SU-DHL-6 (cell line): Measurements from ENCODE around the gene RBM12.

Experiments
- H2AFZ ChIP-seq: fragments of 200-600 bp; sonication (generic); 2 replicates; pipeline ENCODE4 v1.6.1; 2014; ENCODE audit warnings: low read depth, mild to moderate bottlenecking, moderate library complexity, mixed read lengths, antibody characterized with exemption, low read length; ENCODE audit not compliant: severe bottlenecking
- H3F3A ChIP-seq: fragments of 200-600 bp; shearing (Covaris generic); 2 replicates; pipeline ENCODE4 v1.6.0; 2016; ENCODE audit warnings: antibody characterized with exemption, mild to moderate bottlenecking; ENCODE audit not compliant: insufficient read depth
- H3K27ac ChIP-seq: fragments of 200-600 bp; sonication (generic); 2 replicates; pipeline ENCODE4 v1.5.1; 2016; ENCODE audit warnings: low read depth, mild to moderate bottlenecking, low read length, moderate library complexity, mixed read lengths
- H3K27me3 ChIP-seq: fragments of 200-600 bp; sonication (generic), shearing (Covaris generic); 2 replicates; pipeline ENCODE4 v1.6.0; 2014; ENCODE audit warnings: mild to moderate bottlenecking, low read length
- H3K36me3 ChIP-seq: fragments of 200-600 bp; sonication (generic); 2 replicates; pipeline ENCODE4 v1.6.1; 2014; ENCODE audit warnings: mild to moderate bottlenecking, low read length, mixed read lengths
- H3K4me2 ChIP-seq: fragments of 300-600, 200-600 bp; shearing (Covaris generic), sonication (generic); 2 replicates; pipeline ENCODE4 v1.6.0; 2014; ENCODE audit warnings: low read length, low read depth, mild to moderate bottlenecking; ENCODE audit not compliant: poor library complexity, severe bottlenecking
- H3K4me3 ChIP-seq: fragments of 200-600 bp; sonication (generic); 2 replicates; pipeline ENCODE4 v1.5.1; 2014; ENCODE audit warnings: antibody characterized with exemption, low read length, mild to moderate bottlenecking, mixed read lengths; ENCODE audit not compliant: insufficient read depth, poor library complexity, severe bottlenecking
- H3K79me2 ChIP-seq: fragments of 200-600 bp; sonication (generic); 2 replicates; pipeline ENCODE4 v1.6.1; 2014; ENCODE audit warnings: mild to moderate bottlenecking, low read length, moderate library complexity; ENCODE audit not compliant: insufficient read depth
- H3K9ac ChIP-seq: fragments of 200-600 bp; sonication (generic); 2 replicates; pipeline ENCODE4 v1.7.0; 2014; ENCODE audit warnings: mild to moderate bottlenecking, low read length
- H3K9me2 ChIP-seq: fragments of 200-600 bp; sonication (generic); replicated peaks from 2 replicates; pipeline ENCODE4 v1.6.1; 2014; ENCODE audit warnings: low read length; ENCODE audit not compliant: insufficient read depth
- H3K9me3 ChIP-seq: fragments of 200-600 bp; sonication (generic); 2 replicates; pipeline ENCODE4 v1.6.1; 2014; ENCODE audit warnings: low read length, mixed read lengths; ENCODE audit not compliant: insufficient read depth
- H4K20me1 ChIP-seq: fragments of 200-600 bp; sonication (generic); 2 replicates; pipeline ENCODE4 v1.6.1; 2014; ENCODE audit warnings: low read depth, mild to moderate bottlenecking, antibody characterized with exemption, low read length, moderate library complexity, mixed read lengths
- CTCF ChIP-seq: fragments of 200-600 bp; sonication (generic); IDR thresholded peaks from one replicate; pipeline ENCODE4 v1.5.1; 2017; ENCODE audit warnings: antibody characterized with exemption, mild to moderate bottlenecking, low read length, moderate library complexity; ENCODE audit not compliant: insufficient read depth, poor library complexity, severe bottlenecking
- EZH2phosphoT487 ChIP-seq: fragments of 200-600 bp; sonication (generic), shearing (Covaris generic); conservative IDR thresholded peaks from 2 replicates; pipeline ENCODE4 v1.6.1; 2018; ENCODE audit warnings: mild to moderate bottlenecking, antibody characterized with exemption, low read length, moderate library complexity, mixed read lengths

Gene RBM12

GRCh38 chr20:35630636-35631035 lies 34.1 kb downstream of the RBM12 start:
- Histone ChIP-seq H3K9me2 (no peaks in the 10 kb centered on the region), H3K9ac (no peak overlapping the region), H2AFZ (no peak overlapping the region), H3K27ac (no peak overlapping the region), H3K4me3 (no peak overlapping the region), H3K79me2 (peaks cover 2% of the 10 kb centered on the region; the same call in 1 of the 2 replicates), H3K36me3 (peaks cover 6% of the 10 kb centered on the region; the same call in 1 of the 2 replicates), H3F3A (no peaks in the 10 kb centered on the region), H3K9me3 (no peaks in the 10 kb centered on the region), H3K27me3 (no peaks in the 10 kb centered on the region), H4K20me1 (no peaks in the 10 kb centered on the region), H3K4me2 (no peak overlapping the region)
- TF ChIP-seq EZH2phosphoT487: no peak

GRCh38 chr20:35629427-35630145 lies 35.1 kb downstream of the RBM12 start:
- Histone ChIP-seq H3K36me3 (peaks cover 6% of the 10 kb centered on the region; the same call in 1 of the 2 replicates), H3K27ac (no peak overlapping the region), H3K79me2 (no peaks in the 10 kb centered on the region), H4K20me1 (no peaks in the 10 kb centered on the region), H3K4me3 (no peak overlapping the region), H3K9me3 (no peaks in the 10 kb centered on the region), H3K27me3 (no peaks in the 10 kb centered on the region), H3K4me2 (no peak overlapping the region), H3F3A (no peaks in the 10 kb centered on the region), H2AFZ (no peak overlapping the region), H3K9me2 (no peaks in the 10 kb centered on the region), H3K9ac (no peak overlapping the region)
- TF ChIP-seq CTCF: no peak
- no peak for TF ChIP-seq EZH2phosphoT487

- no peaks in the 10 kb centered on the region for H3K9me3 ChIP-seq
- peaks cover 6% of the 10 kb centered on the region; the same call in 1 of the 2 replicates for H3K36me3 ChIP-seq
- TF ChIP-seq CTCF (no peak), EZH2phosphoT487 (no peak)
- no peaks in the 10 kb centered on the region for H3K27me3 ChIP-seq
- H3K9ac ChIP-seq: no peak overlapping the region
- H4K20me1 ChIP-seq: no peaks in the 10 kb centered on the region
- H3K4me2 ChIP-seq: no peak overlapping the region
- H3K9me2 ChIP-seq: no peaks in the 10 kb centered on the region
- H3F3A ChIP-seq: no peaks in the 10 kb centered on the region
- H3K27ac ChIP-seq: no peak overlapping the region
- no peaks in the 10 kb centered on the region for H3K79me2 ChIP-seq
- H3K4me3 ChIP-seq: no peak overlapping the region
- no peak overlapping the region for H2AFZ ChIP-seq
Measured at GRCh38 chr20:35627121-35627520, 37.6 kb downstream of the RBM12 start.

- no peaks in the 10 kb centered on the region for H3K79me2 ChIP-seq
- no peaks in the 10 kb centered on the region for H4K20me1 ChIP-seq
- H3K9me3 ChIP-seq: no peaks in the 10 kb centered on the region
- no peaks in the 10 kb centered on the region for H3K27me3 ChIP-seq
- H3K27ac ChIP-seq: no peak overlapping the region
- H3K9ac ChIP-seq: no peak overlapping the region
- H3F3A ChIP-seq: no peaks in the 10 kb centered on the region
- H3K9me2 ChIP-seq: no peaks in the 10 kb centered on the region
- H3K36me3 ChIP-seq: peaks cover 6% of the 10 kb centered on the region; the same call in 1 of the 2 replicates
- no peak overlapping the region for H2AFZ ChIP-seq
- TF ChIP-seq EZH2phosphoT487 (no peak), CTCF (no peak)
- H3K4me3 ChIP-seq: no peak overlapping the region
- H3K4me2 ChIP-seq: no peak overlapping the region
Measured at GRCh38 chr20:35626386-35627001, 38.2 kb downstream of the RBM12 start.
